Measurements from ENCODE around the gene ANO1. TPM values are rescaled to one million over a fixed set of nuclear protein-coding genes. Genes with fewer than 3 reads are reported as not detected.

ANO1 gene
- polyA plus RNA-seq, 3 donors = not detected

DNA sequence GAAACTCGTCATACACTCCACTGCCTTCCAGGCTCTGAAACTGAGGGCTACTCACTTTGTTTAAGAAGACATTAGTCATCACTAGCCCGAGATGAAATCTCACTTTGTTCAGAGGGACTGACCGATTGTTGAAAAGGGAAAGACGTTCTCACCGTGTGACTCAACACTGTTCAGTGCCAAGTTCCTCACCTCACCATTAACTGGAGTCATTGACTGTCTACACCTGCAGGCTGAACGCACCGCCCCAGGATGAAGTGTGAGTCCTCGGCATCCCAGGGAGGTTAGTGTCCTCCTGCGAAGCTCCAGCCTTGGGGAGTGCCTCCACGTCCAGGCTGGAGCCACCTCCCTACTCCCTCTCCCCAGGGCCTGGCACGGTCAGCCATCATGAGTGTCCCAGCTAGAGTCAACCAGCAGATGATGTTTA, 155.4 kb downstream of the ANO1 start:
- Mint-ChIP-seq H3K4me1 (no peaks in the 10 kb centered on the region), H3K36me3 (no peaks in the 10 kb centered on the region), H3K4me3 (no peak overlapping the region), H3K27me3 (ENCODE audit: low read depth in 3 of 3) (peaks cover 4 to 12% (median 9%) of the 10 kb centered on the region in 3 donors), H3K27ac (no peak overlapping the region), H3K9me3 (peaks cover 0 to 2% (median 0%) of the 10 kb centered on the region in 7 donors)
- no peak for DNase-seq
- Histone ChIP-seq H3K4me3 (replicated peaks in 1 of 3; ENCODE audit: low read depth in 2 of 3, low read length in 3 of 3) (no peak overlapping the region), H4K20me1 (ENCODE audit: insufficient read depth, low read length) (no peaks in the 10 kb centered on the region), H3K9ac (ENCODE audit: insufficient read depth, low read length, poor library complexity, severe bottlenecking) (no peak overlapping the region), H2AFZ (ENCODE audit: insufficient read depth, low read depth, low read length, poor library complexity, severe bottlenecking) (no peak overlapping the region), H3K4me2 (replicated peaks; ENCODE audit: extremely low read depth, low read length, poor library complexity, severe bottlenecking) (no peak overlapping the region), H3K79me2 (ENCODE audit: insufficient read depth, low read length) (no peaks in the 10 kb centered on the region), H3K27ac (ENCODE audit: low read depth in 1 of 2, low read length in 2 of 2) (no peak overlapping the region), H3K9me3 (replicated peaks in 1 of 2; ENCODE audit: control insufficient read depth in 1 of 2, insufficient read depth in 1 of 2, low read length in 2 of 2) (peaks cover 0 to 3% of the 10 kb centered on the region in 2 donors), H3K4me1 (ENCODE audit: control insufficient read depth in 1 of 2, insufficient read depth in 2 of 2, low read length in 2 of 2) (no peaks in the 10 kb centered on the region), H3K36me3 (replicated peaks in 1 of 2; ENCODE audit: control insufficient read depth in 1 of 2, insufficient read depth in 2 of 2, low read length in 2 of 2) (no peaks in the 10 kb centered on the region), H3K27me3 (ENCODE audit: control insufficient read depth in 2 of 2, insufficient read depth in 2 of 2, low read length in 2 of 2) (no peaks in the 10 kb centered on the region)
- TF ChIP-seq, protein P1, sequence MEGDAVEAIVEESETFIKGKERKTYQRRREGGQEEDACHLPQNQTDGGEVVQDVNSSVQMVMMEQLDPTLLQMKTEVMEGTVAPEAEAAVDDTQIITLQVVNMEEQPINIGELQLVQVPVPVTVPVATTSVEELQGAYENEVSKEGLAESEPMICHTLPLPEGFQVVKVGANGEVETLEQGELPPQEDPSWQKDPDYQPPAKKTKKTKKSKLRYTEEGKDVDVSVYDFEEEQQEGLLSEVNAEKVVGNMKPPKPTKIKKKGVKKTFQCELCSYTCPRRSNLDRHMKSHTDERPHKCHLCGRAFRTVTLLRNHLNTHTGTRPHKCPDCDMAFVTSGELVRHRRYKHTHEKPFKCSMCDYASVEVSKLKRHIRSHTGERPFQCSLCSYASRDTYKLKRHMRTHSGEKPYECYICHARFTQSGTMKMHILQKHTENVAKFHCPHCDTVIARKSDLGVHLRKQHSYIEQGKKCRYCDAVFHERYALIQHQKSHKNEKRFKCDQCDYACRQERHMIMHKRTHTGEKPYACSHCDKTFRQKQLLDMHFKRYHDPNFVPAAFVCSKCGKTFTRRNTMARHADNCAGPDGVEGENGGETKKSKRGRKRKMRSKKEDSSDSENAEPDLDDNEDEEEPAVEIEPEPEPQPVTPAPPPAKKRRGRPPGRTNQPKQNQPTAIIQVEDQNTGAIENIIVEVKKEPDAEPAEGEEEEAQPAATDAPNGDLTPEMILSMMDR (IDR thresholded peaks at IDR 0.05) = no peak
- WGBS (ENCODE audit: insufficient coverage) = 94% methylated on average over 8 of the region's 11 CpGs
- intact Hi-C loops (cut with micrococcal nuclease) = no loop called here

DNA sequence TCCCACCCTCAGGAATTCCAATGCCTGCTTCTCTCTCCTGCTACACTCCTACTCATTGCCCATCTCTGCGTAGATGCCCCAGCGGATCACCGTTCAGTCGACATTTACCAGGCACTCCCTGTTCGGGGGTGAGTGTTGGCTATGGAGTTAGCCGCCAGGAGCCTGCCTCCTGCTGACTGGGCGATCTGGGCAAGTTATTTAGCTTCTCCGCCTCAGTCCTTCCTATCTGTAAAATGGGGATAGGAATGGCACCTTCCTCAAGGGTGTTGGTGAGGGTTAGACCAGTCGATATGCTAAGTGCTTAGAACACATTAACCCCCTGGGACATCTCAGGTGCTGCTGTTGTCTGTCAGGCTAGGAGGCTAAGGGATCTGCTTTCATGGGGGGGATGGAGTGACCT, 155.8 kb downstream of the ANO1 start:
- no peak overlapping the region for H3K9ac ChIP-seq (ENCODE audit: insufficient read depth, low read length, poor library complexity, severe bottlenecking)
- H3K27ac ChIP-seq (ENCODE audit: low read depth in 1 of 2, low read length in 2 of 2) = no peak overlapping the region
- intact Hi-C loops (cut with micrococcal nuclease) = no loop called here
- H3K27ac Mint-ChIP-seq = no peak overlapping the region
- no peaks in the 10 kb centered on the region for H3K79me2 ChIP-seq (ENCODE audit: insufficient read depth, low read length)
- no peaks in the 10 kb centered on the region for H3K4me1 Mint-ChIP-seq
- DNase-seq = no peak
- H3K36me3 Mint-ChIP-seq = no peaks in the 10 kb centered on the region
- H2AFZ ChIP-seq (ENCODE audit: insufficient read depth, low read depth, low read length, poor library complexity, severe bottlenecking) = no peak overlapping the region
- peaks cover 4 to 11% (median 9%) of the 10 kb centered on the region in 3 donors for H3K27me3 Mint-ChIP-seq (ENCODE audit: low read depth in 3 of 3)
- H3K4me3 Mint-ChIP-seq = no peak overlapping the region
- peaks cover 0 to 3% of the 10 kb centered on the region in 2 donors for H3K9me3 ChIP-seq (replicated peaks in 1 of 2; ENCODE audit: control insufficient read depth in 1 of 2, insufficient read depth in 1 of 2, low read length in 2 of 2)
- H3K4me2 ChIP-seq (replicated peaks; ENCODE audit: extremely low read depth, low read length, poor library complexity, severe bottlenecking) = no peak overlapping the region
- no peak overlapping the region for H3K4me3 ChIP-seq (replicated peaks in 1 of 3; ENCODE audit: low read depth in 2 of 3, low read length in 3 of 3)
- no peaks in the 10 kb centered on the region for H4K20me1 ChIP-seq (ENCODE audit: insufficient read depth, low read length)
- peaks cover 0 to 2% (median 0%) of the 10 kb centered on the region in 7 donors for H3K9me3 Mint-ChIP-seq
- H3K27me3 ChIP-seq (ENCODE audit: control insufficient read depth in 2 of 2, insufficient read depth in 2 of 2, low read length in 2 of 2) = no peaks in the 10 kb centered on the region
- H3K36me3 ChIP-seq (replicated peaks in 1 of 2; ENCODE audit: control insufficient read depth in 1 of 2, insufficient read depth in 2 of 2, low read length in 2 of 2) = no peaks in the 10 kb centered on the region
- 88% methylated on average over 8 of the region's 9 CpGs for WGBS (ENCODE audit: insufficient coverage)
- no peaks in the 10 kb centered on the region for H3K4me1 ChIP-seq (ENCODE audit: control insufficient read depth in 1 of 2, insufficient read depth in 2 of 2, low read length in 2 of 2)
- TF ChIP-seq, protein P1 (IDR thresholded peaks at IDR 0.05) = no peak

Small RNA genes lying within 50 kb of the gene (small RNA-seq; reads per million reads assigned to genes)
- not detected for gene RNU6-1175P (ENCODE audit: insufficient read length, low read depth)

Other genes with a start within 250 kb of the ANO1 start
- gene FADD, start 125.0 kb downstream of the ANO1 start, polyA plus RNA-seq = 1 to 10 TPM; 5.4 to 9.5 (median 7.7) TPM
- 10 to 100 TPM in 2 of 3 donors, 1 to 10 TPM in 1; 7.5 to 65.7 (median 15.5) TPM for gene PPFIA1, start 192.4 kb downstream of the ANO1 start, polyA plus RNA-seq